Renal cortical epithelial cell (primary cell): Measurements from ENCODE around the gene CYLD. TPM values are rescaled to one million over a fixed set of nuclear protein-coding genes. Genes with fewer than 3 reads are reported as not detected.

Experiments used
- DNase-seq: peaks from one replicate; pipeline ENCODE4 v3.0.0-alpha.2; 2011; ENCODE audit warnings: low read depth
- total RNA-seq: library from RNA; depleted of rRNA; stranded (reverse); fragments of >200 nt; gene quantifications from 2 replicates; pipeline ENCODE4 v1.2.3, GENCODE V29; 2014

Gene CYLD
- total RNA-seq, 1 donor from 2014 or later = 63.1 TPM

DNA sequence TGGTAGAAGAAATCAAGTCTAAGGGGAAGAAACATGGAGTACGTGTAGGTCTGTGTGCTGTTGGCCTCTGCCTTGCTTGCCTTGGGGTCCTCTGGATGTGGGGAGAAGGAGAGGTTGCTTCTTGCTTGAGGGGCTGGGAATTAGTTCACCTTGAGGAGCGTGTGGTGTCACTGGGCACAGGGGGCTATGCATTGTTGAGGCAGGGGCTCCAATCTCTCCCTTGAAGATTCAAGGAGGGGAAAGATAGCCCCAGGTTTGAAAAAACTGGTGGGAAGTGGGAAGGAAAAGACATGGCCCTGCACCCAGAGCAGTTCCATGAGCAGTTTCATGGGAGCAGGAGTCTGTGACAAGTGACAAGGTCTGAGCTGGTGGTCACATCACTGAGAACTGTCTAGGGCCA is 103.4 kb downstream of the CYLD start:
- DNase-seq = no peak

GRCh38 chr16:50846511-50846910 is 104.6 kb downstream of the CYLD start:
- DNase-seq = no peak

DNA sequence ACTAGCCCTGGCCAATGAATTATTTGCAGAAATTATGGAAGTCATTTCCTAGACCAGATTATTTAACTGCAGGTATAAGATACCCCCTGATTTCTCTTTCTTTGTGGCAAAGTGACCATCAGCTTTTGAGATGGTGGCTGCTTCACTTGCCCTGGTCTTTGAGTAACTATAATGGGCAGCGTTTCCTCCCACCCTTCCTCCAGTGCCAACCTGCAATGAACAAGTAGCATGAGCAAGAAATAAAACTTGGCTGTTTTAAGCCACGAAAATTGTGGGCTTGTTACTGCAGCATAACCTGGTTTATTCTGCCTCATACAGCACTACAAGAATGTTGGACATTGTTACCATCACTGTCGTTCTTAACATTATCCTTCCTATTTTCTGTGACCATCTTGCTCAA is 105.3 kb downstream of the CYLD start:
- no peak for DNase-seq

- DNase-seq = no peak
These were observed 107.0 kb downstream of the CYLD start for GRCh38 chr16:50848755-50849514.

Other genes with a start within 250 kb of the CYLD start
- gene NKD1, start 193.7 kb upstream of the CYLD start, total RNA-seq = under 0.01 TPM in 1 of 2 replicates, not detected in the other
- gene SNX20, start 60.8 kb upstream of the CYLD start, total RNA-seq = not detected in 2 replicates
- 0.10 and 0.17 TPM in 2 replicates for gene NOD2, start 48.5 kb upstream of the CYLD start, total RNA-seq